Peyer's patch (tissue), 4 donors: ENCODE measurements around the gene SCTR.
A peak's percentile ranks its signal among the peaks of the same experiment; 100 is the strongest.

Source experiments
- CTCF ChIP-seq, 6 experiments: fragments of 450-650 bp in 4 of 6; fragments of 200-600 bp in 2 of 6; sonication (generic) in 1 of 6; IDR thresholded peaks; one replicate each; pipeline ENCODE4 v1.5.1; 2017 to 2019; ENCODE audit warnings: antibody characterized with exemption in 6 of 6, mild to moderate bottlenecking in 3 of 6, moderate library complexity in 1 of 6
- POLR2A ChIP-seq, 2 donors: fragments of 450-650 bp; IDR thresholded peaks; one replicate each; pipeline ENCODE4 v1.5.1; 2017; ENCODE audit warnings: antibody characterized with exemption in 2 of 2, mild to moderate bottlenecking in 2 of 2, moderate library complexity in 2 of 2

- TF ChIP-seq POLR2A (IDR thresholded peaks at IDR 0.05): no peak
- TF ChIP-seq CTCF (IDR thresholded peaks at IDR 0.05): peak in 1 of 6 experiments; percentile 5
These were observed 20.0 kb upstream of the SCTR start, which contains the start of gene CFAP221 for GRCh38 chr2:119544075-119544938.
